Kidney glomerular epithelial cell (primary cell): Measurements from ENCODE around the gene STK38.
"Not testable (repeated sequence)": the region's sequence is repeated elsewhere in the genome, so short reads cannot be mapped to it uniquely, and the experiment has no call there.

Experiments used
- DNase-seq: peaks from one replicate; lab custom pipeline; 2025; lab: John Stamatoyannopoulos, UW

The STK38 gene

GRCh38 chr6:36484736-36485135, 62.5 kb downstream of the STK38 start:
- DNase-seq = no peak

- not testable (repeated sequence) for DNase-seq
Measured at GRCh38 chr6:36483326-36483725, 64.0 kb downstream of the STK38 start.

- no peak for DNase-seq
Measured at GRCh38 chr6:36479256-36479655, 68.0 kb downstream of the STK38 start.

- no peak for DNase-seq
Measured at GRCh38 chr6:36478051-36478526, 69.2 kb downstream of the STK38 start.

- DNase-seq = no peak
Measured at GRCh38 chr6:36469946-36470345, 77.3 kb downstream of the STK38 start.

- DNase-seq = no peak
Measured at GRCh38 chr6:36469148-36469661, 78.1 kb downstream of the STK38 start.

GRCh38 chr6:36467625-36468024, 79.7 kb downstream of the STK38 start:
- no peak for DNase-seq

- no peak for DNase-seq
Measured at GRCh38 chr6:36464233-36464632, 83.0 kb downstream of the STK38 start.

- no peak for DNase-seq
Measured at GRCh38 chr6:36463676-36464075, 83.6 kb downstream of the STK38 start.

GRCh38 chr6:36461646-36462045, 85.6 kb downstream of the STK38 start:
- no peak for DNase-seq

GRCh38 chr6:36460916-36461315, 86.4 kb downstream of the STK38 start:
- DNase-seq = no peak

GRCh38 chr6:36459501-36459900, 87.8 kb downstream of the STK38 start:
- no peak for DNase-seq

GRCh38 chr6:36455486-36456027, 91.7 kb downstream of the STK38 start:
- no peak for DNase-seq

GRCh38 chr6:36452897-36453296, 94.4 kb downstream of the STK38 start:
- DNase-seq = not testable (repeated sequence)

GRCh38 chr6:36449173-36449572, 98.1 kb downstream of the STK38 start:
- not testable (repeated sequence) for DNase-seq

- no peak for DNase-seq
Measured at GRCh38 chr6:36445621-36446020, 101.7 kb downstream of the STK38 start.

- no peak for DNase-seq
Measured at GRCh38 chr6:36444470-36444869, 102.8 kb downstream of the STK38 start.
